Left lung (tissue), 10 donors: ENCODE results near the gene SEPTIN10. TPM values are rescaled to one million over a fixed set of nuclear protein-coding genes. Genes with fewer than 3 reads are reported as not detected.
"Not testable (repeated sequence)": the region's sequence is repeated elsewhere in the genome, so short reads cannot be mapped to it uniquely, and the experiment has no call there.

Experiments
- ATAC-seq: fragments of 200-7000 bp; cut with Tn5 transposase; one replicate; pipeline ENCODE4 v1.9.1; 2020; ENCODE audit warnings: moderate library complexity
- DNase-seq, 4 donors: peaks; one replicate each; pipeline ENCODE4 v3.0.0-alpha.2; 2013 to 2020
- H3K27ac ChIP-seq, 2 donors: fragments of 200-600 bp; sonication (generic) in 1 of 2; one replicate each; pipeline versions ENCODE4 v1.5.0 to v1.8.0; 2020 to 2021
- H3K27me3 ChIP-seq, 2 donors: fragments of 200-600 bp; sonication (generic) in 1 of 2; one replicate each; pipeline versions ENCODE4 v1.5.0 to v1.8.0; 2020 to 2021
- H3K36me3 ChIP-seq, 2 donors: fragments of 200-600 bp; sonication (generic) in 1 of 2; one replicate each; pipeline versions ENCODE4 v1.5.0 to v1.8.0; 2020 to 2021
- H3K4me1 ChIP-seq, 2 donors: fragments of 200-600 bp; one replicate each; pipeline ENCODE4 v1.8.0; 2021
- H3K4me3 ChIP-seq, 2 donors: fragments of 200-600 bp; sonication (generic) in 1 of 2; one replicate each; pipeline versions ENCODE4 v1.5.0 to v1.8.0; 2020 to 2021; ENCODE audit warnings: mild to moderate bottlenecking in 1 of 2
- H3K9me3 ChIP-seq, 2 donors: fragments of 200-600 bp; sonication (generic) in 1 of 2; one replicate each; pipeline versions ENCODE4 v1.5.0 to v1.8.0; 2020 to 2021
- intact Hi-C, 2 donors: fragments of 100-400 bp; cut with DNase I; formaldehyde crosslinking; loops; one replicate each; pipeline versions ENCODE4 v1.11.2 to v1.14.2; 2022
- polyA plus RNA-seq, 6 donors: library from polyadenylated mRNA; unstranded; fragments of 120-200 nt; gene quantifications; one replicate each; pipeline ENCODE4 v1.2.1, GENCODE V29; 2013; ENCODE audit not compliant: insufficient read length in 6 of 6
- total RNA-seq, 2 donors: library from RNA; stranded (reverse); fragmentation: NEBNext Ultra II Directional; extraction: Animal tissue kit (Norgen Biotek cat#: 25700); gene quantifications; one replicate each; pipeline ENCODE4 v1.2.1, GENCODE V29; 2021
- TF ChIP-seq, protein P1 (sequence below), 2 donors: fragments of 200-600 bp; sonication (generic) in 1 of 2; IDR thresholded peaks; one replicate each; pipeline versions ENCODE4 v1.5.0 to v1.8.0; 2021; ENCODE audit warnings: antibody characterized with exemption in 2 of 2
- donor health status: DM: no; HTN: yes; CAD: no.
- donor health status: DM: no; HTN: no; CAD: no.

The SEPTIN10 gene
- total and polyA plus RNA-seq, 8 donors, result 66.6 to 152 (median 130) TPM

DNA sequence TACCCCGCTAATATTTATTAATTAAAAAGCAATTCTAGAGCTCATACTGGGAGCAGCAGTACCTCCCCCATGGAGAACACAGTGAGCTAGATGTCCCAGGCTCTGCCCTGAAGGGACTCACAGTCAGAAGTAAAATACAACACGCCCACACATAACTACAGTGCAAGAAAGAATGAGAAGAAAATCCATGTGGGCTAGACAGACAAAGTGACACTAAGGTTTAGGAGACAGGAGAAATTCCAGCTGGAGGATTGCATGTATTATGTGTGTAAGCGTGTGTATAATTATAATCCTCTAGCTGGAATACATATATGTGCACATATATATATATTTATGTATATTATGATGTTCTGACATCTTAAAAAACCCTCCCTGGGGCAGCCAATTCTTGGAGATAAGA is 16.1 kb upstream of the SEPTIN10 start:
- TF ChIP-seq, protein P1, sequence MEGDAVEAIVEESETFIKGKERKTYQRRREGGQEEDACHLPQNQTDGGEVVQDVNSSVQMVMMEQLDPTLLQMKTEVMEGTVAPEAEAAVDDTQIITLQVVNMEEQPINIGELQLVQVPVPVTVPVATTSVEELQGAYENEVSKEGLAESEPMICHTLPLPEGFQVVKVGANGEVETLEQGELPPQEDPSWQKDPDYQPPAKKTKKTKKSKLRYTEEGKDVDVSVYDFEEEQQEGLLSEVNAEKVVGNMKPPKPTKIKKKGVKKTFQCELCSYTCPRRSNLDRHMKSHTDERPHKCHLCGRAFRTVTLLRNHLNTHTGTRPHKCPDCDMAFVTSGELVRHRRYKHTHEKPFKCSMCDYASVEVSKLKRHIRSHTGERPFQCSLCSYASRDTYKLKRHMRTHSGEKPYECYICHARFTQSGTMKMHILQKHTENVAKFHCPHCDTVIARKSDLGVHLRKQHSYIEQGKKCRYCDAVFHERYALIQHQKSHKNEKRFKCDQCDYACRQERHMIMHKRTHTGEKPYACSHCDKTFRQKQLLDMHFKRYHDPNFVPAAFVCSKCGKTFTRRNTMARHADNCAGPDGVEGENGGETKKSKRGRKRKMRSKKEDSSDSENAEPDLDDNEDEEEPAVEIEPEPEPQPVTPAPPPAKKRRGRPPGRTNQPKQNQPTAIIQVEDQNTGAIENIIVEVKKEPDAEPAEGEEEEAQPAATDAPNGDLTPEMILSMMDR (IDR thresholded peaks at IDR 0.05), result no peak
- Histone ChIP-seq H3K27me3 (no peaks in the 10 kb centered on the region), H3K9me3 (no peaks in the 10 kb centered on the region), H3K4me3 (no peak overlapping the region), H3K27ac (no peak overlapping the region), H3K4me1 (no peaks in the 10 kb centered on the region), H3K36me3 (no peaks in the 10 kb centered on the region)
- ATAC-seq, result no peak
- DNase-seq, result no peak
- intact Hi-C loops, result no loop called here

DNA sequence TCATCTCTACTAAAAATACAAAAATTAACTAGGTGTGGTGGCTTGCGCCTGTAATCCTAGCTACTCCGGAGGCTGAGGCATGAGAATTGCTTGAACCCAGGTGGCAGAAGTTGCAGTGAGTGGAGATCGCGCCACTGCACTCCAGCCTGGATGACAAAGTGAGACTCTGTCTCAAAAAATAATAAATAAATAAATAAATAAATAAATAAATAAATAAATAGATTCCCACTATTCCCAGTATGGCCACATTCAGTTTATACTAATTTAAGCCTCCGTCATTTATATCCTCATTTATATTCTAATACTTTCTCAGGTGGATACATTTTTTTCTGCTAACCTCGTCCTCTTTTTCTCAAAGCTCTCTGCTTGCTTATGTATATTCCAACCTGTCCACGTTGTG is 14.6 kb upstream of the SEPTIN10 start:
- H3K4me3 ChIP-seq, H3K36me3 ChIP-seq, H3K4me1 ChIP-seq, intact Hi-C loops, DNase-seq, ATAC-seq, H3K27me3 ChIP-seq, H3K27ac ChIP-seq, H3K9me3 ChIP-seq: not testable (repeated sequence)

DNA sequence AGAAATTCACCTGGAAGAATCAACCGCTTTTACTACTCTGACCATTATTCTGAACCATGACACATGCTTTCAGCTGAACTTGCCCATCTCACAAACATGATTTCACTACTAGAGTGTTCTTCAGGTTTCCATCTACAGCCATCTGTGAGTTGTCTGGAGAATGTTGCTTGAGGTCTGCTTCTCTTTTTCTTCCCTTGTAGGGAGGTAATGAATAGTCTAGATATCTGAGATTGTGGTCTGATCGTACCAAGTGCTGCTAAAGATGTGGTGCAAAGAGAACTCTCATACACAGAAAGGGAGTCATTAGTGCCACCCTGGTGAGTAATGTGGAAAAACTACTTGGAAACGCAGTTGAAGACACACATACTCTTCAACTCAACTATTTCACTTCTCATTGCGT is 10.6 kb upstream of the SEPTIN10 start:
- no peaks in the 10 kb centered on the region for H3K27me3 ChIP-seq
- intact Hi-C loops, result no loop called here
- H3K36me3 ChIP-seq, result no peaks in the 10 kb centered on the region
- H3K4me1 ChIP-seq, result no peaks in the 10 kb centered on the region
- H3K27ac ChIP-seq, result no peak overlapping the region
- DNase-seq, result no peak
- H3K9me3 ChIP-seq, result no peaks in the 10 kb centered on the region
- H3K4me3 ChIP-seq, result no peak overlapping the region
- ATAC-seq, result no peak
- TF ChIP-seq, protein P1 (IDR thresholded peaks at IDR 0.05), result no peak

DNA sequence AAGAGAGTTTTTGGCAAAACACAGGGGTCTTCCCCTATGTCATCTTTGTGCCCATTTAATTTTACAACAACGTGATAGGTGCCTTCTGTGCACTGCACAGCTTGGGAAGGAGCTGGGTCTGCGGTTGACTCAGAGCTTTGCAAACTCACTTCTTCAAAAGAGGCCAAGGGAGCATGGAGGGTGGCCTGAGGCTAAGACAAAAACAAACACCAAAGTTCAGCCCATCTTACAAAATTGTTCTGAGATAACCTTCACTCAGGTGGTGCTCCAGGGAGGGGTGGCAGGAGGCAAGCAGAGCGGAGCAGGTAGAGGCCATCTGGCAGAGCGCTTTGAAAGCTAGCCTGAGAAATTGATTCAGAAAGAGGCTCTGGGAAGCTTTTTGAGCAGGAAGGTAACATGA is 10.2 kb upstream of the SEPTIN10 start:
- ATAC-seq (no peak), DNase-seq (no peak)
- no peaks in the 10 kb centered on the region for H3K27me3 ChIP-seq
- TF ChIP-seq, protein P1 (IDR thresholded peaks at IDR 0.05), result no peak
- H3K27ac ChIP-seq, result no peak overlapping the region
- no peaks in the 10 kb centered on the region for H3K4me1 ChIP-seq
- no peaks in the 10 kb centered on the region for H3K9me3 ChIP-seq
- intact Hi-C loops, result no loop called here
- H3K36me3 ChIP-seq, result no peaks in the 10 kb centered on the region
- no peak overlapping the region for H3K4me3 ChIP-seq

DNA sequence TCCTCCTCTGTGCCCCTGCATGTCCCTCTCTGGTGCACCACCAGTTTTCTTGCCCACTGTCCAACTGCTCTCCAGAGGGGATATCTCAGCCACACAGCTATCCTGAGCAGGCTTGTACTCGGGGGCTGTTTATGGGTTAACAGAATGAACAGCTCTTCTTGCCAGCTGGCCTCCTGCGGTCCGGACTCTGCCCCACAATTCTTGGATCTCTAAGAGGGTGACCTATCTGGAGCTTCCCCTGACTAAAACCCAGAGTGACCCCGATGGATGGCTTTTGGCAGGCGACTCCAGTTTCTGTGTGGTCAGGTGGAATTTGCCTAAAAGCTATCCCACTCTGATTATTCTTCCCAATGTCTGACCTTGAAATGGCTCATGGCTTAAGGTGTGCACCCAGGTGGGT is 9.5 kb upstream of the SEPTIN10 start:
- intact Hi-C loops, result no loop called here
- TF ChIP-seq, protein P1 (IDR thresholded peaks at IDR 0.05), result no peak
- ATAC-seq (no peak), DNase-seq (no peak)
- Histone ChIP-seq H3K4me3 (no peak overlapping the region), H3K27ac (no peak overlapping the region), H3K4me1 (no peaks in the 10 kb centered on the region), H3K9me3 (no peaks in the 10 kb centered on the region), H3K27me3 (peaks cover 0 to 2% of the 10 kb centered on the region in 2 donors), H3K36me3 (no peaks in the 10 kb centered on the region)

DNA sequence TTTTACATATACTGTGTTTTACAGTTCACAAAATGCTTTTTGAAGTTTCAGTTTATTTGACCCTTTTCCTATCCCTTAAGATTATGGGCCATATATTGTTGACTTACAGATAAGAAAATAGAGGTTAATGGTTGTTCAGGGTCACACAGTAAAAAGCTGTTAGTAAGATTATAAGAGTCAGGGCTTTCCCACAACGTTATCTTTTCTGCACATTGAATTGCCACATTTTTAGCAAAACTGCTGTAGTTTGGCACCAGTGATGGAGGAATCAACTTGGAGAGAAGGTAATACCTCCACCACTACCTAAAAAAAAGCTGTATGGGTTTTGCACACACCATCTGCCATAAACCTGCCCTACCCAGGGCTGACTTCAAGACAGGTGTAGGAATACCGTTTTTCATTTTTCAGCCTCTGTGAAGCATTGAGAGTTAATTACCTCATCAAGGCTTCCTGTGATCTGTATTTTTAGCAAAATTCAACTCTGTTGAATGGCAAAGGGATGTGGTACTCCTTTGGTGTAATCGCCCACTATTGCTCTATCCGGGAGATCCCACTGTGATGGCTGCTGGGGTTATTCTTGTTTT is 5.4 kb upstream of the SEPTIN10 start:
- no peaks in the 10 kb centered on the region for H3K36me3 ChIP-seq
- peaks cover 0 to 26% of the 10 kb centered on the region in 2 donors for H3K4me1 ChIP-seq
- TF ChIP-seq, protein P1 (IDR thresholded peaks at IDR 0.05), result no peak
- no peaks in the 10 kb centered on the region for H3K9me3 ChIP-seq
- ATAC-seq (no peak), DNase-seq (no peak)
- intact Hi-C loops, result no loop called here
- peaks cover 0 to 43% of the 10 kb centered on the region in 2 donors for H3K27me3 ChIP-seq
- no peak overlapping the region for H3K27ac ChIP-seq
- H3K4me3 ChIP-seq, result no peak overlapping the region
